HepG2 (cell line): ENCODE results near the gene NUAK2. TPM values are rescaled to one million over a fixed set of nuclear protein-coding genes. Genes with fewer than 3 reads are reported as not detected.

ENCODE experiments used
- ARNT2 ChIP-seq: sonication (generic); formaldehyde crosslinking; IDR thresholded peaks from 2 replicates; pipeline ENCODE4 v1.8.0; 2022; ENCODE audit warnings: mild to moderate bottlenecking, low read depth, missing genetic modification reagents, moderate library complexity
- CC2D1A ChIP-seq: sonication (generic); formaldehyde crosslinking; IDR thresholded peaks from 2 replicates; pipeline ENCODE4 v1.8.1; 2023; ENCODE audit warnings: mild to moderate bottlenecking, missing genetic modification reagents
- CREM ChIP-seq, 2 experiments: sonication (generic) in 1 of 2; formaldehyde crosslinking in 1 of 2; IDR thresholded peaks; 2 replicates each; pipeline versions ENCODE4 v1.4.0 to v1.6.1; 2016 to 2020; ENCODE audit warnings: antibody characterized with exemption in 1 of 2, mild to moderate bottlenecking in 1 of 2, missing genetic modification reagents in 1 of 2
- ELF1 ChIP-seq: sonication (generic); formaldehyde crosslinking; IDR thresholded peaks from 2 replicates; pipeline ENCODE4 v1.4.0; 2020; ENCODE audit warnings: missing genetic modification reagents
- ETV5 ChIP-seq: IDR thresholded peaks from 2 replicates; pipeline ENCODE4 v1.6.1; 2018; ENCODE audit warnings: missing biosample characterization, missing genetic modification reagents, inconsistent platforms, borderline replicate concordance
- FLYWCH1 ChIP-seq: sonication (generic); formaldehyde crosslinking; IDR thresholded peaks from 2 replicates; pipeline ENCODE4 v1.8.1; 2023; ENCODE audit warnings: mild to moderate bottlenecking, missing genetic modification reagents
- HNF4G ChIP-seq, 2 experiments: sonication (generic) in 1 of 2; formaldehyde crosslinking in 1 of 2; IDR thresholded peaks; 2 replicates each; pipeline versions ENCODE4 v1.4.0 to v1.6.1; 2011 to 2020; ENCODE audit warnings: borderline replicate concordance in 2 of 2, low read depth in 2 of 2, mild to moderate bottlenecking in 2 of 2, low read length in 1 of 2, missing genetic modification reagents in 1 of 2, moderate library complexity in 1 of 2
- HNRNPLL ChIP-seq: fragments of 200-400 bp; formaldehyde crosslinking; IDR thresholded peaks from 2 replicates; pipeline ENCODE4 v1.6.1; 2017; ENCODE audit warnings: mild to moderate bottlenecking, low read depth, low read length; ENCODE audit not compliant: poor library complexity, severe bottlenecking
- IRX3 ChIP-seq: sonication (generic); formaldehyde crosslinking; IDR thresholded peaks from 2 replicates; pipeline ENCODE4 v1.8.1; 2023; ENCODE audit warnings: mild to moderate bottlenecking, low read depth, missing genetic modification reagents, borderline replicate concordance
- KDM5B ChIP-seq: sonication (generic); formaldehyde crosslinking; IDR thresholded peaks from 2 replicates; pipeline ENCODE4 v1.4.0; 2020; ENCODE audit warnings: missing genetic modification reagents, mild to moderate bottlenecking, borderline replicate concordance
- KLF11 ChIP-seq: IDR thresholded peaks from 2 replicates; pipeline ENCODE4 v1.6.1; 2016; ENCODE audit warnings: missing compliant biosample characterization
- MEIS2 ChIP-seq: sonication (generic); formaldehyde crosslinking; IDR thresholded peaks from 2 replicates; pipeline ENCODE4 v1.9.0; 2021; ENCODE audit warnings: mild to moderate bottlenecking, missing genetic modification reagents
- NCOA2 ChIP-seq: sonication (generic); formaldehyde crosslinking; IDR thresholded peaks from 2 replicates; pipeline ENCODE4 v1.8.0; 2022; ENCODE audit warnings: inconsistent platforms
- NONO ChIP-seq, 2 experiments: fragments of 450-650 bp in 1 of 2; sonication (generic) in 1 of 2; formaldehyde crosslinking in 1 of 2; IDR thresholded peaks in 1 of 2; conservative IDR thresholded peaks in 1 of 2; 2 replicates each; pipeline versions ENCODE4 v1.6.1 to v1.8.0; 2017 to 2022; ENCODE audit warnings: mild to moderate bottlenecking in 1 of 2, missing genetic modification reagents in 1 of 2, moderate library complexity in 1 of 2
- SALL1 ChIP-seq: sonication (generic); formaldehyde crosslinking; IDR thresholded peaks from 2 replicates; pipeline ENCODE4 v1.8.0; 2022; ENCODE audit warnings: mild to moderate bottlenecking, missing genetic modification reagents
- SAP130 ChIP-seq: IDR thresholded peaks from 2 replicates; pipeline ENCODE4 v1.6.1; 2016; ENCODE audit warnings: low read depth
- SOX6 ChIP-seq, 2 experiments: fragments of 450-650 bp in 1 of 2; sonication (generic) in 1 of 2; formaldehyde crosslinking in 1 of 2; IDR thresholded peaks; 2 replicates each; pipeline versions ENCODE4 v1.4.0 to v1.6.1; 2017 to 2020; ENCODE audit warnings: antibody characterized with exemption in 1 of 2, mild to moderate bottlenecking in 1 of 2, missing genetic modification reagents in 1 of 2
- TARDBP ChIP-seq: sonication (generic); formaldehyde crosslinking; IDR thresholded peaks from 2 replicates; pipeline ENCODE4 v1.8.0; 2022; ENCODE audit warnings: mild to moderate bottlenecking, missing genetic modification reagents
- YEATS2 ChIP-seq: sonication (generic); formaldehyde crosslinking; IDR thresholded peaks from 2 replicates; pipeline ENCODE4 v1.4.0; 2020; ENCODE audit warnings: missing genetic modification reagents, borderline replicate concordance
- ZFY ChIP-seq: sonication (generic); formaldehyde crosslinking; IDR thresholded peaks from 2 replicates; pipeline ENCODE4 v1.4.0; 2020; ENCODE audit warnings: missing genetic modification reagents
- ZNF121 ChIP-seq: sonication (generic); formaldehyde crosslinking; IDR thresholded peaks from 2 replicates; pipeline ENCODE4 v1.5.0; 2020; ENCODE audit warnings: mild to moderate bottlenecking, missing genetic modification reagents
- ZNF317 ChIP-seq: sonication (generic); formaldehyde crosslinking; IDR thresholded peaks from 2 replicates; pipeline ENCODE4 v1.5.0; 2020; ENCODE audit warnings: mild to moderate bottlenecking, missing genetic modification reagents
- ZNF7 ChIP-seq: IDR thresholded peaks from 2 replicates; pipeline ENCODE4 v1.6.1; 2016; ENCODE audit warnings: missing biosample characterization, missing genetic modification reagents
- ZNF761 ChIP-seq: sonication (generic); formaldehyde crosslinking; conservative IDR thresholded peaks from 2 replicates; pipeline ENCODE4 v1.4.0; 2020; ENCODE audit warnings: mild to moderate bottlenecking, missing genetic modification reagents
- ZNF792 ChIP-seq: IDR thresholded peaks from 2 replicates; pipeline ENCODE4 v1.6.1; 2016
- polyA plus RNA-seq, 8 experiments: library from polyadenylated mRNA; depleted of rRNA in 3 of 8; stranded (reverse) in 7 of 8; unstranded in 1 of 8; fragments of >200 nt; fragmentation: Illumina TruSeq in 4 of 8; extraction: Trizol in 4 of 8; gene quantifications; 2 replicates each; pipeline versions ENCODE4 v1.2.1 to v1.2.3, GENCODE V29; 2011 to 2016; ENCODE audit warnings: low read depth in 4 of 8, missing spikeins in 1 of 8, mixed read lengths in 1 of 8; ENCODE audit not compliant: insufficient read depth in 1 of 8
- total RNA-seq, 5 experiments: library from RNA; depleted of rRNA; stranded (reverse); fragments of >200 nt; fragmentation: Illumina TruSeq; extraction: Trizol; gene quantifications; 2 replicates each; pipeline ENCODE4 v1.2.3, GENCODE V29; 2016; ENCODE audit warnings: low read depth in 1 of 5
- TF ChIP-seq, protein P1 (sequence below): IDR thresholded peaks from 2 replicates; pipeline ENCODE4 v1.6.1; 2016
- TF ChIP-seq, protein P2 (sequence below): sonication (generic); formaldehyde crosslinking; IDR thresholded peaks from 2 replicates; pipeline ENCODE4 v1.8.1; 2023; ENCODE audit warnings: missing genetic modification reagents, inconsistent platforms, borderline replicate concordance
- TF ChIP-seq, protein P3 (sequence below): IDR thresholded peaks from 2 replicates; pipeline ENCODE4 v1.6.1; 2016; ENCODE audit warnings: low read depth

Gene NUAK2
- total and polyA plus RNA-seq, 2 of the 13 experiments (the other 11 are each of a cell fraction or from before 2014, with no cell fraction given): 0.75 to 1.1 TPM

DNA sequence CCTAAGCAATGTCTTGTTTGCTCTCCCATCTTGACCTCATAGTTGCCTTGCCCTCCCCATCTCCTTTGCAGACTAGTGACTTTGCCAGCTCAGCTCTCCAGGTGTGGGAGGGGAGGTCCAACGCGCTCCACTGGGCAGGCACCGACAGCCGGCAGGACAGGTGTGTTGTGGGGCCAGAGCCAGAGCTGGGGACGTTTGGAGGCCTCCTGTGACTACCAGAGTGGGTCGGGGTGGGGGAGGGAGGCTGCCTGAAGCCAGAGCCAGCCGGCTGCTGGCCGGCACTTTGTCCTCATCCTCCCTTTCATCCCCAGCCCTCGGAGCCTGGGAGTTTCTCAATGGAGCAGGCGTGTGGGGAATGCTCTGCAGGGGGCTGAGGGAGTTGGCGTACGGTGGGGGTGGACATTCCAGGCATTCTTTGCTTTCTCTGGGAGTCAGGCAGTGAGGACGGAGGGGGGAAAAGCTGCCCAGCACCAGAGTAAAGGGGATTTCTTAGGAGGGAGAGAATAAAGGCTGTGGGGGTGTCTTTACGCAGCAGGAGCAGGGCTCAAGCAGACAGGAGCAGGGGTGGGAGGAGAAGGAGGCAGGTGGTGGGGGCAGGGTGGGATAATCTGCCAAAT is 20.2 kb downstream of the NUAK2 start (continued):
- TF ChIP-seq ARNT2 (CRISPR knock-in tag): 0 out of 2 replicates have a peak, but pooled peaks have one; percentile 38
- TF ChIP-seq, protein P1, sequence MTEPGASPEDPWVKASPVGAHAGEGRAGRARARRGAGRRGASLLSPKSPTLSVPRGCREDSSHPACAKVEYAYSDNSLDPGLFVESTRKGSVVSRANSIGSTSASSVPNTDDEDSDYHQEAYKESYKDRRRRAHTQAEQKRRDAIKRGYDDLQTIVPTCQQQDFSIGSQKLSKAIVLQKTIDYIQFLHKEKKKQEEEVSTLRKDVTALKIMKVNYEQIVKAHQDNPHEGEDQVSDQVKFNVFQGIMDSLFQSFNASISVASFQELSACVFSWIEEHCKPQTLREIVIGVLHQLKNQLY (CRISPR knock-in tag): peak; percentile 67; the same call in 1 of the 2 replicates
- TF ChIP-seq HNRNPLL: peak; percentile 61
- TF ChIP-seq, protein P2, sequence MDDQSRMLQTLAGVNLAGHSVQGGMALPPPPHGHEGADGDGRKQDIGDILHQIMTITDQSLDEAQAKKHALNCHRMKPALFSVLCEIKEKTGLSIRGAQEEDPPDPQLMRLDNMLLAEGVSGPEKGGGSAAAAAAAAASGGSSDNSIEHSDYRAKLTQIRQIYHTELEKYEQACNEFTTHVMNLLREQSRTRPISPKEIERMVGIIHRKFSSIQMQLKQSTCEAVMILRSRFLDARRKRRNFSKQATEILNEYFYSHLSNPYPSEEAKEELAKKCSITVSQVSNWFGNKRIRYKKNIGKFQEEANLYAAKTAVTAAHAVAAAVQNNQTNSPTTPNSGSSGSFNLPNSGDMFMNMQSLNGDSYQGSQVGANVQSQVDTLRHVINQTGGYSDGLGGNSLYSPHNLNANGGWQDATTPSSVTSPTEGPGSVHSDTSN (CRISPR knock-in tag): no peak
- peak; percentile 63; the same call in 1 of the 2 replicates for TF ChIP-seq HNF4G (IDR thresholded peaks at IDR 0.05; ENCODE audit: borderline replicate concordance, low read depth, low read length)
- no peak for TF ChIP-seq HNF4G (CRISPR knock-in tag; IDR thresholded peaks at IDR 0.05; ENCODE audit: borderline replicate concordance, low read depth)
- TF ChIP-seq IRX3 (CRISPR knock-in tag): no peak
- TF ChIP-seq KDM5B (CRISPR knock-in tag): peak; percentile 80; the same call in 1 of the 2 replicates
- TF ChIP-seq SAP130 (CRISPR knock-in tag): peak; percentile 80
- 0 out of 2 replicates have a peak, but pooled peaks have one; percentile 45 for TF ChIP-seq ZNF121 (CRISPR knock-in tag)
- TF ChIP-seq ETV5 (CRISPR knock-in tag): 0 out of 2 replicates have a peak, but pooled peaks have one; percentile 31
- TF ChIP-seq ZNF792 (CRISPR knock-in tag): peak; percentile 83
- TF ChIP-seq SALL1 (CRISPR knock-in tag): peak; percentile 87
- no peak for TF ChIP-seq MEIS2 (CRISPR knock-in tag)
- TF ChIP-seq TARDBP (CRISPR knock-in tag): peak; percentile 79; the same call in 1 of the 2 replicates
- peak; percentile 53; the same call in 1 of the 2 replicates for TF ChIP-seq CREM (IDR thresholded peaks at IDR 0.05)
- TF ChIP-seq CREM (CRISPR knock-in tag; IDR thresholded peaks at IDR 0.05): no peak
- TF ChIP-seq YEATS2 (CRISPR knock-in tag): no peak
- TF ChIP-seq KLF11: no peak
- TF ChIP-seq ELF1 (CRISPR knock-in tag): no peak
- TF ChIP-seq ZNF7 (CRISPR knock-in tag): no peak
- TF ChIP-seq, protein P3, sequence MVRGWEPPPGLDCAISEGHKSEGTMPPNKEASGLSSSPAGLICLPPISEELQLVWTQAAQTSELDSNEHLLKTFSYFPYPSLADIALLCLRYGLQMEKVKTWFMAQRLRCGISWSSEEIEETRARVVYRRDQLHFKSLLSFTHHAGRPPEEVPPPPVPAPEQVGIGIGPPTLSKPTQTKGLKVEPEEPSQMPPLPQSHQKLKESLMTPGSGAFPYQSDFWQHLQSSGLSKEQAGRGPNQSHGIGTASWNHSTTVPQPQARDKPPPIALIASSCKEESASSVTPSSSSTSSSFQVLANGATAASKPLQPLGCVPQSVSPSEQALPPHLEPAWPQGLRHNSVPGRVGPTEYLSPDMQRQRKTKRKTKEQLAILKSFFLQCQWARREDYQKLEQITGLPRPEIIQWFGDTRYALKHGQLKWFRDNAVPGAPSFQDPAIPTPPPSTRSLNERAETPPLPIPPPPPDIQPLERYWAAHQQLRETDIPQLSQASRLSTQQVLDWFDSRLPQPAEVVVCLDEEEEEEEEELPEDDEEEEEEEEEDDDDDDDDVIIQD (CRISPR knock-in tag): 0 out of 2 replicates have a peak, but pooled peaks have one; percentile 41
- no peak for TF ChIP-seq NONO (IDR thresholded peaks at IDR 0.05)
- no peak for TF ChIP-seq NONO (CRISPR knock-in tag; conservative IDR thresholded peaks at IDR 0.05)
- no peak for TF ChIP-seq SOX6 (IDR thresholded peaks at IDR 0.05)
- TF ChIP-seq SOX6 (CRISPR knock-in tag; IDR thresholded peaks at IDR 0.05): peak; percentile 83
- no peak for TF ChIP-seq ZNF761 (CRISPR knock-in tag)
- TF ChIP-seq CC2D1A (CRISPR knock-in tag): no peak
- TF ChIP-seq ZFY: no peak
- no peak for TF ChIP-seq FLYWCH1 (CRISPR knock-in tag)
- no peak for TF ChIP-seq ZNF317 (CRISPR knock-in tag)
- TF ChIP-seq NCOA2 (CRISPR knock-in tag): peak; percentile 78; the same call in 1 of the 2 replicates
